ENCODE results near the gene HOXB7. TPM values are rescaled to one million over a fixed set of nuclear protein-coding genes. Genes with fewer than 3 reads are reported as not detected.
A peak's percentile ranks its signal among the peaks of the same experiment; 100 is the strongest.

Gene HOXB7
- total and polyA plus RNA-seq, 3 experiments from 2014 or later, result 0.87 to 0.96 (median 0.89) TPM

- no peaks in the 10 kb centered on the region for H3K9me3 ChIP-seq (ENCODE audit: low read length)
- peaks cover 0 to 4% (median 0%) of the 10 kb centered on the region in 5 donors for H3K9me3 Mint-ChIP-seq
- H3K27me3 ChIP-seq (ENCODE audit: insufficient read depth, low read length, poor library complexity, severe bottlenecking), result peaks cover 70% of the 10 kb centered on the region
- H3K27ac ChIP-seq (ENCODE audit: low read depth, low read length), result no peak overlapping the region
- H3K36me3 Mint-ChIP-seq, result peaks cover 0 to 6% (median 2%) of the 10 kb centered on the region in 3 donors
- ChIA-PET CTCF (interaction anchor here (0.7 to 2.4 kb wide), 12 partner anchors 11 to 533 kb away, joined by 3 to 25 read pairs (median 3); partner anchors contain the start of gene HOXB9), POLR2A (interaction anchor here (0.5 to 0.7 kb wide), 4 partner anchors 12 to 226 kb away, joined by 3 read pairs; no protein-coding TSS in a partner anchor)
- DNase-seq, result peak in 4 of 5 donors; percentile 46 to 67 (median 50)
- H3K36me3 ChIP-seq (ENCODE audit: insufficient read depth, low read length), result no peaks in the 10 kb centered on the region
- H3K4me3 ChIP-seq (ENCODE audit: low read length), result peak overlapping the region; percentile 62
- peaks cover 53% of the 10 kb centered on the region for H3K4me1 ChIP-seq (ENCODE audit: insufficient read depth, low read length)
- H3K27ac Mint-ChIP-seq, result peak overlapping the region in 3 of 8 donors; percentile 3 to 51 (median 43)
- H3K4me1 Mint-ChIP-seq, result peaks cover 40 to 65% (median 55%) of the 10 kb centered on the region in 3 donors
- H3K4me3 Mint-ChIP-seq, result peak overlapping the region; percentile 81 to 91 (median 88)
- H3K27me3 Mint-ChIP-seq, result peaks cover 77 to 82% of the 10 kb centered on the region in 2 donors
These were observed 2.3 kb upstream of the HOXB7 start for GRCh38 chr17:48612854-48613691.

GRCh38 chr17:48612456-48612853 lies 1.6 kb upstream of the HOXB7 start:
- DNase-seq, result no peak
- ChIA-PET CTCF (interaction anchor here (0.7 to 2.4 kb wide), 12 partner anchors 11 to 532 kb away, joined by 3 to 25 read pairs (median 3); partner anchors contain the start of gene HOXB9), POLR2A (interaction anchor here (0.7 kb wide), 3 partner anchors 11 to 35 kb away, joined by 3 read pairs; no protein-coding TSS in a partner anchor)
- Histone ChIP-seq H3K4me1 (ENCODE audit: insufficient read depth, low read length) (peaks cover 48% of the 10 kb centered on the region), H3K9me3 (ENCODE audit: low read length) (no peaks in the 10 kb centered on the region), H3K27me3 (ENCODE audit: insufficient read depth, low read length, poor library complexity, severe bottlenecking) (peaks cover 64% of the 10 kb centered on the region), H3K36me3 (ENCODE audit: insufficient read depth, low read length) (no peaks in the 10 kb centered on the region), H3K27ac (ENCODE audit: low read depth, low read length) (no peak overlapping the region), H3K4me3 (ENCODE audit: low read length) (peak overlapping the region; percentile 62)
- Mint-ChIP-seq H3K27me3 (peaks cover 75 to 83% of the 10 kb centered on the region in 2 donors), H3K27ac (peak overlapping the region in 4 of 8 donors; percentile 3 to 72 (median 34)), H3K4me3 (peak overlapping the region; percentile 80 to 91 (median 86)), H3K9me3 (peaks cover 0 to 4% (median 0%) of the 10 kb centered on the region in 5 donors), H3K4me1 (peaks cover 38 to 62% (median 53%) of the 10 kb centered on the region in 3 donors), H3K36me3 (peaks cover 0 to 6% (median 2%) of the 10 kb centered on the region in 3 donors)

- ChIA-PET POLR2A (no interaction called here), CTCF (interaction anchor here (1.2 kb wide), 2 partner anchors 21 to 266 kb away, joined by 3 read pairs; no protein-coding TSS in a partner anchor)
- H3K27me3 ChIP-seq (ENCODE audit: insufficient read depth, low read length, poor library complexity, severe bottlenecking), result peaks cover 58% of the 10 kb centered on the region
- Mint-ChIP-seq H3K36me3 (peaks cover 0 to 6% (median 2%) of the 10 kb centered on the region in 3 donors), H3K27me3 (peaks cover 73 to 83% of the 10 kb centered on the region in 2 donors), H3K27ac (peak overlapping the region in 3 of 8 donors; percentile 37 to 76 (median 63)), H3K9me3 (peaks cover 0 to 4% (median 0%) of the 10 kb centered on the region in 5 donors), H3K4me3 (peak overlapping the region; percentile 91 to 98 (median 95)), H3K4me1 (peaks cover 34 to 56% (median 47%) of the 10 kb centered on the region in 3 donors)
- peaks cover 48% of the 10 kb centered on the region for H3K4me1 ChIP-seq (ENCODE audit: insufficient read depth, low read length)
- H3K4me3 ChIP-seq (ENCODE audit: low read length), result peak overlapping the region; percentile 32
- H3K9me3 ChIP-seq (ENCODE audit: low read length), result no peaks in the 10 kb centered on the region
- no peak overlapping the region for H3K27ac ChIP-seq (ENCODE audit: low read depth, low read length)
- no peaks in the 10 kb centered on the region for H3K36me3 ChIP-seq (ENCODE audit: insufficient read depth, low read length)
- no peak for DNase-seq
These were observed 1.1 kb upstream of the HOXB7 start for GRCh38 chr17:48611681-48612455.

GRCh38 chr17:48611213-48611612 lies 396 bp upstream of the HOXB7 start:
- peaks cover 0 to 4% (median 0%) of the 10 kb centered on the region in 5 donors for H3K9me3 Mint-ChIP-seq
- ChIA-PET CTCF (no interaction called here), POLR2A (no interaction called here)
- peak overlapping the region in 6 of 8 donors; percentile 63 to 85 (median 71) for H3K27ac Mint-ChIP-seq
- peaks cover 73 to 82% of the 10 kb centered on the region in 2 donors for H3K27me3 Mint-ChIP-seq
- peaks cover 32 to 56% (median 46%) of the 10 kb centered on the region in 3 donors for H3K4me1 Mint-ChIP-seq
- H3K27me3 ChIP-seq (ENCODE audit: insufficient read depth, low read length, poor library complexity, severe bottlenecking), result peaks cover 52% of the 10 kb centered on the region
- H3K9me3 ChIP-seq (ENCODE audit: low read length), result no peaks in the 10 kb centered on the region
- peaks cover 0 to 6% (median 0%) of the 10 kb centered on the region in 3 donors for H3K36me3 Mint-ChIP-seq
- no peaks in the 10 kb centered on the region for H3K36me3 ChIP-seq (ENCODE audit: insufficient read depth, low read length)
- DNase-seq, result no peak
- H3K27ac ChIP-seq (ENCODE audit: low read depth, low read length), result peak overlapping the region; percentile 57
- peak overlapping the region; percentile 90 for H3K4me3 ChIP-seq (ENCODE audit: low read length)
- H3K4me1 ChIP-seq (ENCODE audit: insufficient read depth, low read length), result peaks cover 48% of the 10 kb centered on the region
- peak overlapping the region; percentile 91 to 98 (median 95) for H3K4me3 Mint-ChIP-seq

GRCh38 chr17:48609759-48610281 lies 997 bp downstream of the HOXB7 start:
- Mint-ChIP-seq H3K27me3 (peaks cover 71 to 78% of the 10 kb centered on the region in 2 donors), H3K4me1 (peaks cover 29 to 48% (median 41%) of the 10 kb centered on the region in 3 donors), H3K27ac (peak overlapping the region in 1 of 8 donors; percentile 11), H3K36me3 (peaks cover 0 to 6% (median 0%) of the 10 kb centered on the region in 3 donors), H3K9me3 (peaks cover 0 to 3% (median 0%) of the 10 kb centered on the region in 5 donors), H3K4me3 (peak overlapping the region; percentile 75 to 98 (median 93))
- DNase-seq, result no peak
- ChIA-PET CTCF (interaction anchor here (1.0 to 2.1 kb wide), 4 partner anchors 8 to 347 kb away, joined by 3 to 8 read pairs (median 6); partner anchors contain the start of gene HOXB5), POLR2A (interaction anchor here (0.6 to 0.9 kb wide), 2 partner anchors 9 to 15 kb away, joined by 3 read pairs; no protein-coding TSS in a partner anchor)
- peaks cover 46% of the 10 kb centered on the region for H3K27me3 ChIP-seq (ENCODE audit: insufficient read depth, low read length, poor library complexity, severe bottlenecking)
- H3K9me3 ChIP-seq (ENCODE audit: low read length), result no peaks in the 10 kb centered on the region
- peak overlapping the region; percentile 90 for H3K4me3 ChIP-seq (ENCODE audit: low read length)
- H3K27ac ChIP-seq (ENCODE audit: low read depth, low read length), result peak overlapping the region; percentile 57
- no peaks in the 10 kb centered on the region for H3K36me3 ChIP-seq (ENCODE audit: insufficient read depth, low read length)
- peaks cover 44% of the 10 kb centered on the region for H3K4me1 ChIP-seq (ENCODE audit: insufficient read depth, low read length)

- POLR2A ChIA-PET, result interaction anchor here (0.9 to 1.0 kb wide), 2 partner anchors 10 to 16 kb away, joined by 3 read pairs; partner anchors contain the start of gene HOXB5
- CTCF ChIA-PET, result interaction anchor here (1.3 to 2.1 kb wide), 2 partner anchors 9 to 16 kb away, joined by 3 to 8 read pairs; partner anchors contain the start of gene HOXB5
- peak overlapping the region; percentile 57 for H3K27ac ChIP-seq (ENCODE audit: low read depth, low read length)
- H3K36me3 ChIP-seq (ENCODE audit: insufficient read depth, low read length), result no peaks in the 10 kb centered on the region
- peaks cover 0 to 3% (median 0%) of the 10 kb centered on the region in 5 donors for H3K9me3 Mint-ChIP-seq
- H3K27me3 Mint-ChIP-seq, result peaks cover 73 to 79% of the 10 kb centered on the region in 2 donors
- peaks cover 28 to 48% (median 41%) of the 10 kb centered on the region in 3 donors for H3K4me1 Mint-ChIP-seq
- peaks cover 47% of the 10 kb centered on the region for H3K27me3 ChIP-seq (ENCODE audit: insufficient read depth, low read length, poor library complexity, severe bottlenecking)
- H3K27ac Mint-ChIP-seq, result peak overlapping the region in 2 of 8 donors; percentile 7 to 48
- H3K4me3 ChIP-seq (ENCODE audit: low read length), result no peak overlapping the region
- DNase-seq, result no peak
- peaks cover 36% of the 10 kb centered on the region for H3K4me1 ChIP-seq (ENCODE audit: insufficient read depth, low read length)
- peak overlapping the region; percentile 10 to 97 (median 66) for H3K4me3 Mint-ChIP-seq
- peaks cover 0 to 6% (median 0%) of the 10 kb centered on the region in 3 donors for H3K36me3 Mint-ChIP-seq
- H3K9me3 ChIP-seq (ENCODE audit: low read length), result no peaks in the 10 kb centered on the region
These were observed 1.8 kb downstream of the HOXB7 start for GRCh38 chr17:48609033-48609432.

GRCh38 chr17:48608494-48608834 lies 2.4 kb downstream of the HOXB7 start:
- DNase-seq, result no peak
- no peaks in the 10 kb centered on the region for H3K9me3 ChIP-seq (ENCODE audit: low read length)
- H3K4me1 Mint-ChIP-seq, result peaks cover 23 to 47% (median 39%) of the 10 kb centered on the region in 3 donors
- peaks cover 31% of the 10 kb centered on the region for H3K4me1 ChIP-seq (ENCODE audit: insufficient read depth, low read length)
- ChIA-PET POLR2A (interaction anchor here (1.0 kb wide), 1 partner anchor 15 kb away, joined by 3 read pairs; the partner anchor contains the start of gene HOXB5), CTCF (interaction anchor here (1.3 kb wide), 1 partner anchor 8 kb away, joined by 3 read pairs; no protein-coding TSS in a partner anchor)
- peak overlapping the region in 1 of 8 donors; percentile 48 for H3K27ac Mint-ChIP-seq
- peaks cover 0 to 1% (median 0%) of the 10 kb centered on the region in 5 donors for H3K9me3 Mint-ChIP-seq
- no peaks in the 10 kb centered on the region for H3K36me3 ChIP-seq (ENCODE audit: insufficient read depth, low read length)
- no peak overlapping the region for H3K4me3 ChIP-seq (ENCODE audit: low read length)
- no peak overlapping the region for H3K27ac ChIP-seq (ENCODE audit: low read depth, low read length)
- peaks cover 73 to 79% of the 10 kb centered on the region in 2 donors for H3K27me3 Mint-ChIP-seq
- peak overlapping the region in 3 of 7 donors; percentile 65 to 93 (median 66) for H3K4me3 Mint-ChIP-seq
- H3K36me3 Mint-ChIP-seq, result peaks cover 0 to 6% (median 0%) of the 10 kb centered on the region in 3 donors
- H3K27me3 ChIP-seq (ENCODE audit: insufficient read depth, low read length, poor library complexity, severe bottlenecking), result peaks cover 47% of the 10 kb centered on the region
